HG03064 (cell line): ENCODE results near the gene SPINDOC.

Source experiments
- ATAC-seq: cut with Tn5 transposase; IDR thresholded peaks from one replicate; pipeline ENCODE4 v1.9.1; 2021; ENCODE audit warnings: low read depth; ENCODE audit not compliant: unreplicated experiment

SPINDOC gene

DNA sequence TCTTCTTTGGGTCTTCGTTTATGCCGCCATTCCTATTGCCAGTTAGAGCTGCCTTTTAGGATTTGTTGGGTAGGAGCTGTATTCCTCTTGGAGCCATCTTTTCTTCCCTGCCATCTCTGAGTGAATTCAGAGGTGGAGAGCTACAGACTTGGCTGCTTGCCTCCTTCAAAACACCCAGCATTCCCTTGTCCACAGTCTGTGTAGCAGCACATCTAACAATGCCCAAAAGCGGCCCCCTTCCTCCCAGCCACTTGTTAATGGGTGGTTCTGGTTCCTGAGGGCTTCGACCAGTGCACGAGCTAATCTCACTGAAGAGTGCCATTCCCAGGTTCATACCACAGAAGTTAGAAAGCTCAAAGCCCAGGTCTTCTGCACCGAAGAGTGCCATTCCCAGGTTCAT, 63.4 kb downstream of the SPINDOC start:
- ATAC-seq, result no peak
